Lower leg skin (tissue), 4 donors: ENCODE results near the gene C2CD5. TPM values are rescaled to one million over a fixed set of nuclear protein-coding genes. Genes with fewer than 3 reads are reported as not detected.

Experiments
- DNase-seq, 2 donors: peaks; one replicate each; pipeline ENCODE4 v3.0.0-alpha.2; 2019; ENCODE audit warnings: low spot score in 2 of 2
- H3K4me3 ChIP-seq: fragments of 200-600 bp; sonication (generic); 2 replicates; pipeline ENCODE4 v1.5.1; 2017; ENCODE audit warnings: mild to moderate bottlenecking, low read depth; ENCODE audit not compliant: poor library complexity, severe bottlenecking
- CTCF ChIP-seq, 3 donors: fragments of 450-650 bp; IDR thresholded peaks; one replicate each; pipeline ENCODE4 v1.5.1; 2016; ENCODE audit warnings: antibody characterized with exemption in 3 of 3, mild to moderate bottlenecking in 3 of 3, moderate library complexity in 2 of 3
- POLR2A ChIP-seq, 2 donors: fragments of 450-650 bp; IDR thresholded peaks; one replicate each; pipeline ENCODE4 v1.6.1; 2016 to 2017; ENCODE audit warnings: antibody characterized with exemption in 2 of 2, mild to moderate bottlenecking in 1 of 2, moderate library complexity in 1 of 2
- WGBS, 2 donors: methylation state at CpG; one replicate each; pipeline ENCODE4 v1.1.5; 2018; 5-methylcytosine and 5-hydroxymethylcytosine counted together
- intact Hi-C: fragments of 100-400 bp; cut with DNase I; formaldehyde crosslinking; loops from one replicate; pipeline ENCODE4 v1.15.0; 2023; ENCODE audit warnings: low total_unique reads
- total RNA-seq, 4 donors: library from RNA; depleted of rRNA; stranded (reverse); fragments of >200 nt; gene quantifications; one replicate each; pipeline ENCODE4 v1.1.0, GENCODE V29; 2016

C2CD5 gene
- total RNA-seq, 4 donors from 2014 or later = 19.3 to 22.6 (median 19.9) TPM

GRCh38 chr12:22551624-22552023, 7.3 kb upstream of the C2CD5 start:
- H3K4me3 ChIP-seq = no peak overlapping the region
- DNase-seq = no peak
- TF ChIP-seq CTCF (IDR thresholded peaks at IDR 0.05) (no peak), POLR2A (IDR thresholded peaks at IDR 0.05) (no peak)
- intact Hi-C loops = no loop called here

GRCh38 chr12:22545255-22545654, 913 bp upstream of the C2CD5 start:
- no peak overlapping the region for H3K4me3 ChIP-seq
- no peak for DNase-seq
- intact Hi-C loops = no loop called here
- TF ChIP-seq CTCF (IDR thresholded peaks at IDR 0.05) = no peak
- TF ChIP-seq POLR2A (IDR thresholded peaks at IDR 0.05) = no peak
- WGBS, 2 donors = 96 to 99% methylated on average over 6 of the region's 6 CpGs

- H3K4me3 ChIP-seq = peak overlapping the region; percentile 55
- WGBS, 2 donors = 3 to 5% methylated on average over 21 to 28 of the region's 28 CpGs
- no peak for TF ChIP-seq CTCF (IDR thresholded peaks at IDR 0.05)
- TF ChIP-seq POLR2A (IDR thresholded peaks at IDR 0.05) = no peak
- peak; percentile 35 to 88 for DNase-seq
- intact Hi-C loops = loop anchor here (5.0 kb wide), 1 partner anchor 84 kb away; the partner anchor contains the start of gene ETNK1
These were observed 900 bp downstream of the C2CD5 start for GRCh38 chr12:22543246-22544037.

- DNase-seq = no peak
- TF ChIP-seq POLR2A (IDR thresholded peaks at IDR 0.05) (no peak), CTCF (IDR thresholded peaks at IDR 0.05) (no peak)
- 69 to 84% methylated on average over 5 of the region's 5 CpGs for WGBS, 2 donors
- H3K4me3 ChIP-seq = no peak overlapping the region
- intact Hi-C loops = loop anchor here (5.0 kb wide), 1 partner anchor 86 kb away; the partner anchor contains the start of gene ETNK1
These were observed 2.7 kb downstream of the C2CD5 start for GRCh38 chr12:22541496-22542155.

GRCh38 chr12:22539055-22539454, 5.3 kb downstream of the C2CD5 start:
- intact Hi-C loops = no loop called here
- H3K4me3 ChIP-seq = no peak overlapping the region
- no peak for DNase-seq
- TF ChIP-seq CTCF (IDR thresholded peaks at IDR 0.05) (no peak), POLR2A (IDR thresholded peaks at IDR 0.05) (no peak)
